Measurements from ENCODE around the gene PFDN6. TPM values are rescaled to one million over a fixed set of nuclear protein-coding genes. Genes with fewer than 3 reads are reported as not detected.
A peak's percentile ranks its signal among the peaks of the same experiment; 100 is the strongest.

The PFDN6 gene
- total and polyA plus RNA-seq, 9 of the 15 experiments (the other 6 are each of a cell fraction or from before 2014, with no cell fraction given): 6.8 to 475 (median 216) TPM

DNA sequence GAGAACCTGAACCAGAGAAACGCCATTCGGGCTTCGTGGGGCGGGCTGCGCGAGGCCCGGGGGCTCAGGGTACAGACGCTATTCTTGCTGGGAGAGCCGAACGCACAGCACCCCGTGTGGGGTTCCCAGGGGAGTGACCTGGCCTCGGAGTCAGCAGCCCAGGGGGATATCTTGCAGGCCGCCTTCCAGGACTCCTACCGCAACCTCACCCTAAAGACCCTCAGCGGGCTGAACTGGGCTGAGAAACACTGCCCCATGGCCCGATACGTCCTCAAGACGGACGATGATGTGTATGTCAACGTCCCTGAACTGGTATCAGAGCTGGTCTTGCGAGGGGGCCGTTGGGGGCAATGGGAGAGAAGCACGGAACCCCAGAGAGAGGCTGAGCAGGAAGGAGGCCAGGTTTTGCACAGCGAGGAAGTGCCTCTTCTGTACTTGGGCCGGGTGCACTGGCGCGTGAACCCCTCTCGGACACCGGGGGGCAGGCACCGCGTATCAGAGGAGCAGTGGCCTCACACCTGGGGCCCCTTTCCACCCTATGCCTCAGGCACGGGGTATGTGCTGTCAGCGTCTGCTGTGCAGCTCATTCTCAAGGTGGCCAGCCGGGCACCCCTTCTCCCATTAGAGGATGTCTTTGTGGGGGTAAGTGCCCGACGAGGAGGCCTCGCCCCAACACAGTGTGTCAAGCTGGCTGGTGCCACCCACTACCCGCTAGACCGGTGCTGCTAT, 11.6 kb upstream of the PFDN6 start:
- WGBS (ENCODE audit: insufficient coverage, low coverage, missing lambda C conversion rate): 72% methylated on average over 37 of the region's 39 CpGs
- Histone ChIP-seq H2AFZ (ENCODE audit: low read depth, low read length) (peak overlapping the region; percentile 82), H4K20me1 (replicated peaks; ENCODE audit: control insufficient read depth, insufficient read depth, low read length) (peaks cover 40% of the 10 kb centered on the region), H3K9ac (ENCODE audit: insufficient read depth in 1 of 2, low read depth in 2 of 2, low read length in 2 of 2) (peak overlapping the region; percentile 90 to 100; a peak in 3 of 4 replicates), H3K36me3 (ENCODE audit: control insufficient read depth, insufficient read depth, low read length) (peaks cover 91% of the 10 kb centered on the region), H3K4me3 (peak overlapping the region; percentile 93), H3K27me3 (ENCODE audit: control insufficient read depth in 2 of 2, insufficient read depth in 2 of 2, low read length in 2 of 2) (no peaks in the 10 kb centered on the region), H3K27ac (ENCODE audit: extremely low read depth, low read depth, low read length) (peak overlapping the region; percentile 98; the same call in 2 of the 3 replicates), H3K79me2 (ENCODE audit: control insufficient read depth, insufficient read depth, low read length) (peaks cover 37% of the 10 kb centered on the region), H3K9me3 (replicated peaks; ENCODE audit: control insufficient read depth, insufficient read depth, low read depth, low read length) (no peaks in the 10 kb centered on the region), H3K4me1 (replicated peaks in 1 of 2; ENCODE audit: control insufficient read depth in 2 of 2, insufficient read depth in 2 of 2, low read length in 2 of 2) (peaks cover 39 to 40% of the 10 kb centered on the region in 2 experiments), H3K9me1 (ENCODE audit: control insufficient read depth, insufficient read depth, low read length) (no peaks in the 10 kb centered on the region), H3K4me2 (ENCODE audit: insufficient read depth, low read length) (peak overlapping the region; percentile 99)
- no peak for FAIRE-seq
- intact Hi-C loops (cut with micrococcal nuclease) (loop anchor here (2.0 to 10.0 kb wide), 3 partner anchors 133 to 297 kb away; partner anchors contain the start of genes CUTA and PHF1), in situ Hi-C loops (cut with MboI) (loop anchor here (10.0 kb wide), 1 partner anchor 127 kb away; no protein-coding TSS in a partner anchor)
- no peak for ATAC-seq
- DNase-seq (ENCODE audit: extremely low read depth in 1 of 4, low spot score in 3 of 4): peak; percentile 48 to 53 (median 50)
- ChIA-PET POLR2A (interaction anchor here (0.5 to 8.1 kb wide), 25 partner anchors 9 to 599 kb away, joined by 3 to 90 read pairs (median 4); partner anchors contain the start of genes KIFC1, PFDN6, RGL2 and WDR46), CTCF (ENCODE audit: low intra/inter-chr PET ratio) (interaction anchor here (0.7 to 6.6 kb wide), 3 partner anchors 67 to 148 kb away, joined by 3 to 64 read pairs (median 4); no protein-coding TSS in a partner anchor)
- BruUV-seq (replicated peaks): no TSS peak
- no peak for TF ChIP-seq SMAD1 (IDR thresholded peaks at IDR 0.05; ENCODE audit: low read depth, low read length, partially characterized antibody)
- TF ChIP-seq, protein P1, sequence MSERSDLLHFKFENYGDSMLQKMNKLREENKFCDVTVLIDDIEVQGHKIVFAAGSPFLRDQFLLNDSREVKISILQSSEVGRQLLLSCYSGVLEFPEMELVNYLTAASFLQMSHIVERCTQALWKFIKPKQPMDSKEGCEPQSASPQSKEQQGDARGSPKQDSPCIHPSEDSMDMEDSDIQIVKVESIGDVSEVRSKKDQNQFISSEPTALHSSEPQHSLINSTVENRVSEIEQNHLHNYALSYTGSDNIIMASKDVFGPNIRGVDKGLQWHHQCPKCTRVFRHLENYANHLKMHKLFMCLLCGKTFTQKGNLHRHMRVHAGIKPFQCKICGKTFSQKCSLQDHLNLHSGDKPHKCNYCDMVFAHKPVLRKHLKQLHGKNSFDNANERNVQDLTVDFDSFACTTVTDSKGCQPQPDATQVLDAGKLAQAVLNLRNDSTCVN (CRISPR knock-in tag; IDR thresholded peaks at IDR 0.05): no peak
- TF ChIP-seq, protein P2, sequence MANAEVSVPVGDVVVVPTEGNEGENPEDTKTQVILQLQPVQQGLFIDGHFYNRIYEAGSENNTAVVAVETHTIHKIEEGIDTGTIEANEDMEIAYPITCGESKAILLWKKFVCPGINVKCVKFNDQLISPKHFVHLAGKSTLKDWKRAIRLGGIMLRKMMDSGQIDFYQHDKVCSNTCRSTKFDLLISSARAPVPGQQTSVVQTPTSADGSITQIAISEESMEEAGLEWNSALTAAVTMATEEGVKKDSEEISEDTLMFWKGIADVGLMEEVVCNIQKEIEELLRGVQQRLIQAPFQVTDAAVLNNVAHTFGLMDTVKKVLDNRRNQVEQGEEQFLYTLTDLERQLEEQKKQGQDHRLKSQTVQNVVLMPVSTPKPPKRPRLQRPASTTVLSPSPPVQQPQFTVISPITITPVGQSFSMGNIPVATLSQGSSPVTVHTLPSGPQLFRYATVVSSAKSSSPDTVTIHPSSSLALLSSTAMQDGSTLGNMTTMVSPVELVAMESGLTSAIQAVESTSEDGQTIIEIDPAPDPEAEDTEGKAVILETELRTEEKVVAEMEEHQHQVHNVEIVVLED (CRISPR knock-in tag; IDR thresholded peaks at IDR 0.05): no peak
- no peak for TF ChIP-seq BCOR (IDR thresholded peaks at IDR 0.05)
- no peak for TF ChIP-seq YBX1 (IDR thresholded peaks at IDR 0.05)
- no peak for TF ChIP-seq BRD9 (IDR thresholded peaks at IDR 0.05; ENCODE audit: low read depth, partially characterized antibody)
- TF ChIP-seq, protein P3, sequence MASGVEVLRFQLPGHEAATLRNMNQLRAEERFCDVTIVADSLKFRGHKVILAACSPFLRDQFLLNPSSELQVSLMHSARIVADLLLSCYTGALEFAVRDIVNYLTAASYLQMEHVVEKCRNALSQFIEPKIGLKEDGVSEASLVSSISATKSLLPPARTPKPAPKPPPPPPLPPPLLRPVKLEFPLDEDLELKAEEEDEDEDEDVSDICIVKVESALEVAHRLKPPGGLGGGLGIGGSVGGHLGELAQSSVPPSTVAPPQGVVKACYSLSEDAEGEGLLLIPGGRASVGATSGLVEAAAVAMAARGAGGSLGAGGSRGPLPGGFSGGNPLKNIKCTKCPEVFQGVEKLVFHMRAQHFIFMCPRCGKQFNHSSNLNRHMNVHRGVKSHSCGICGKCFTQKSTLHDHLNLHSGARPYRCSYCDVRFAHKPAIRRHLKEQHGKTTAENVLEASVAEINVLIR (CRISPR knock-in tag; IDR thresholded peaks at IDR 0.05): no peak
- TF ChIP-seq MYBL2 (IDR thresholded peaks at IDR 0.05; ENCODE audit: low read depth): no peak
- no peak for TF ChIP-seq MYBL2 (CRISPR knock-in tag; IDR thresholded peaks at IDR 0.05; ENCODE audit: borderline replicate concordance)
- TF ChIP-seq, protein P4, sequence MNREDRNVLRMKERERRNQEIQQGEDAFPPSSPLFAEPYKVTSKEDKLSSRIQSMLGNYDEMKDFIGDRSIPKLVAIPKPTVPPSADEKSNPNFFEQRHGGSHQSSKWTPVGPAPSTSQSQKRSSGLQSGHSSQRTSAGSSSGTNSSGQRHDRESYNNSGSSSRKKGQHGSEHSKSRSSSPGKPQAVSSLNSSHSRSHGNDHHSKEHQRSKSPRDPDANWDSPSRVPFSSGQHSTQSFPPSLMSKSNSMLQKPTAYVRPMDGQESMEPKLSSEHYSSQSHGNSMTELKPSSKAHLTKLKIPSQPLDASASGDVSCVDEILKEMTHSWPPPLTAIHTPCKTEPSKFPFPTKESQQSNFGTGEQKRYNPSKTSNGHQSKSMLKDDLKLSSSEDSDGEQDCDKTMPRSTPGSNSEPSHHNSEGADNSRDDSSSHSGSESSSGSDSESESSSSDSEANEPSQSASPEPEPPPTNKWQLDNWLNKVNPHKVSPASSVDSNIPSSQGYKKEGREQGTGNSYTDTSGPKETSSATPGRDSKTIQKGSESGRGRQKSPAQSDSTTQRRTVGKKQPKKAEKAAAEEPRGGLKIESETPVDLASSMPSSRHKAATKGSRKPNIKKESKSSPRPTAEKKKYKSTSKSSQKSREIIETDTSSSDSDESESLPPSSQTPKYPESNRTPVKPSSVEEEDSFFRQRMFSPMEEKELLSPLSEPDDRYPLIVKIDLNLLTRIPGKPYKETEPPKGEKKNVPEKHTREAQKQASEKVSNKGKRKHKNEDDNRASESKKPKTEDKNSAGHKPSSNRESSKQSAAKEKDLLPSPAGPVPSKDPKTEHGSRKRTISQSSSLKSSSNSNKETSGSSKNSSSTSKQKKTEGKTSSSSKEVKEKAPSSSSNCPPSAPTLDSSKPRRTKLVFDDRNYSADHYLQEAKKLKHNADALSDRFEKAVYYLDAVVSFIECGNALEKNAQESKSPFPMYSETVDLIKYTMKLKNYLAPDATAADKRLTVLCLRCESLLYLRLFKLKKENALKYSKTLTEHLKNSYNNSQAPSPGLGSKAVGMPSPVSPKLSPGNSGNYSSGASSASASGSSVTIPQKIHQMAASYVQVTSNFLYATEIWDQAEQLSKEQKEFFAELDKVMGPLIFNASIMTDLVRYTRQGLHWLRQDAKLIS (CRISPR knock-in tag; IDR thresholded peaks at IDR 0.05): no peak
- TF ChIP-seq, protein P5, sequence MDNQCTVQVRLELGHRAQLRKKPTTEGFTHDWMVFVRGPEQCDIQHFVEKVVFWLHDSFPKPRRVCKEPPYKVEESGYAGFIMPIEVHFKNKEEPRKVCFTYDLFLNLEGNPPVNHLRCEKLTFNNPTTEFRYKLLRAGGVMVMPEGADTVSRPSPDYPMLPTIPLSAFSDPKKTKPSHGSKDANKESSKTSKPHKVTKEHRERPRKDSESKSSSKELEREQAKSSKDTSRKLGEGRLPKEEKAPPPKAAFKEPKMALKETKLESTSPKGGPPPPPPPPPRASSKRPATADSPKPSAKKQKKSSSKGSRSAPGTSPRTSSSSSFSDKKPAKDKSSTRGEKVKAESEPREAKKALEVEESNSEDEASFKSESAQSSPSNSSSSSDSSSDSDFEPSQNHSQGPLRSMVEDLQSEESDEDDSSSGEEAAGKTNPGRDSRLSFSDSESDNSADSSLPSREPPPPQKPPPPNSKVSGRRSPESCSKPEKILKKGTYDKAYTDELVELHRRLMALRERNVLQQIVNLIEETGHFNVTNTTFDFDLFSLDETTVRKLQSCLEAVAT (IDR thresholded peaks at IDR 0.05): no peak

Measured in K562 (cell line).